Psoas muscle (tissue), 8 donors: ENCODE data around the gene SCARB1. TPM values are rescaled to one million over a fixed set of nuclear protein-coding genes. Genes with fewer than 3 reads are reported as not detected.
"Not testable (repeated sequence)": the region's sequence is repeated elsewhere in the genome, so short reads cannot be mapped to it uniquely, and the experiment has no call there.

Experiments
- ATAC-seq, 4 donors: fragments of 200-7000 bp; cut with Tn5 transposase; one replicate each; pipeline ENCODE4 v1.9.1; 2020; ENCODE audit warnings: moderate library complexity in 3 of 4, mild to moderate bottlenecking in 2 of 4
- DNase-seq, 2 donors: peaks; one replicate each; pipeline ENCODE4 v3.0.0-alpha.2; 2020
- H3K27ac ChIP-seq: fragments of 200-600 bp; one replicate; pipeline ENCODE4 v1.8.0; 2022
- H3K27me3 ChIP-seq, 3 donors: fragments of 200-600 bp in 1 of 3; one replicate each; pipeline versions ENCODE4 v1.6.1 to v1.8.0; 2013 to 2022; ENCODE audit warnings: low read length in 2 of 3, mild to moderate bottlenecking in 2 of 3, moderate library complexity in 1 of 3; ENCODE audit not compliant: insufficient read depth in 3 of 3
- H3K36me3 ChIP-seq, 2 donors: fragments of 200-600 bp in 1 of 2; one replicate each; pipeline versions ENCODE4 v1.6.1 to v1.8.0; 2013 to 2022; ENCODE audit warnings: low read depth in 1 of 2, mild to moderate bottlenecking in 1 of 2, moderate library complexity in 1 of 2; ENCODE audit not compliant: insufficient read depth in 1 of 2
- H3K4me1 ChIP-seq: fragments of 200-600 bp; one replicate; pipeline ENCODE4 v1.8.0; 2022
- H3K4me3 ChIP-seq: fragments of 200-600 bp; one replicate; pipeline ENCODE4 v1.8.0; 2022; ENCODE audit warnings: mild to moderate bottlenecking
- H3K9me3 ChIP-seq: fragments of 200-600 bp; one replicate; pipeline ENCODE4 v1.8.0; 2022
- WGBS, 3 donors: extraction: QIAGEN DNeasy Blood & Tissue Kit; methylation state at CpG; one replicate each; pipeline versions ENCODE4 v1.1.6 to v1.1.7; 2013; 5-methylcytosine and 5-hydroxymethylcytosine counted together
- intact Hi-C, 2 donors: fragments of 100-400 bp; cut with DNase I; formaldehyde crosslinking; loops; one replicate each; pipeline versions ENCODE4 v1.11.0 to v1.14.2; 2022
- long read RNA-seq, 2 donors: library from polyadenylated mRNA; unstranded; transcript quantifications; one replicate each; pipeline ENCODE4 v2.0.0, GENCODE V29; 2021
- polyA plus RNA-seq, 3 donors: library from polyadenylated mRNA; stranded (reverse); fragments of 200-250 nt; gene quantifications; one replicate each; pipeline ENCODE4 v1.2.3, GENCODE V29; 2013
- total RNA-seq, 4 donors: library from RNA; stranded (reverse); fragmentation: NEBNext Ultra II Directional in 2 of 4; extraction: Animal tissue kit (Norgen Biotek cat#: 25700) in 2 of 4; gene quantifications; one replicate each; pipeline versions ENCODE4 v1.2.1 to v1.2.4, GENCODE V29; 2021 to 2023
- TF ChIP-seq, protein P1 (sequence below): fragments of 200-600 bp; IDR thresholded peaks from one replicate; pipeline ENCODE4 v1.8.0; 2022; ENCODE audit warnings: antibody characterized with exemption
- donor health status: healthy with polysubstance abuse.
- donor health status: DM: no; HTN: no; CAD: no; lungs with moderate emphysema.
- donor health status: Bipolar disorder and iron deficiency.
- donor health status: healthy.
- donor health status: DM: yes; HTN: yes; CAD: no.
- donor health status: DM: no; HTN: no; CAD: no.
- donor health status: DM: no; HTN: no; CAD: no.
- donor health status: DM: yes; HTN: yes; CAD: no.

Gene SCARB1, protein sequence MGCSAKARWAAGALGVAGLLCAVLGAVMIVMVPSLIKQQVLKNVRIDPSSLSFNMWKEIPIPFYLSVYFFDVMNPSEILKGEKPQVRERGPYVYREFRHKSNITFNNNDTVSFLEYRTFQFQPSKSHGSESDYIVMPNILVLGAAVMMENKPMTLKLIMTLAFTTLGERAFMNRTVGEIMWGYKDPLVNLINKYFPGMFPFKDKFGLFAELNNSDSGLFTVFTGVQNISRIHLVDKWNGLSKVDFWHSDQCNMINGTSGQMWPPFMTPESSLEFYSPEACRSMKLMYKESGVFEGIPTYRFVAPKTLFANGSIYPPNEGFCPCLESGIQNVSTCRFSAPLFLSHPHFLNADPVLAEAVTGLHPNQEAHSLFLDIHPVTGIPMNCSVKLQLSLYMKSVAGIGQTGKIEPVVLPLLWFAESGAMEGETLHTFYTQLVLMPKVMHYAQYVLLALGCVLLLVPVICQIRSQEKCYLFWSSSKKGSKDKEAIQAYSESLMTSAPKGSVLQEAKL
- total RNA-seq (10 to 100 TPM in 2 of 4 donors, 1 to 10 TPM in 2; 9.1 to 19.6 (median 12.6) TPM), polyA plus RNA-seq (1 to 10 TPM; 5.7 to 8.6 (median 7.9) TPM)
- long read RNA-seq, donor 1, partial matches to known transcripts: 2 of 5 reads
- long read RNA-seq, donor 1, other reads (novel, unspliced or antisense): 0 of 5 reads
- long read RNA-seq, donor 2, transcript SCARB1-201 (13 exons, 2,611 nt): minor isoform, 5 of 18 reads
- long read RNA-seq, donor 2, transcript SCARB1-202 (12 exons, 3,329 nt): major isoform, 8 of 18 reads
- long read RNA-seq, donor 2, partial matches to known transcripts: 3 of 18 reads
- long read RNA-seq, donor 2, other reads (novel, unspliced or antisense): 1 of 18 reads

DNA sequence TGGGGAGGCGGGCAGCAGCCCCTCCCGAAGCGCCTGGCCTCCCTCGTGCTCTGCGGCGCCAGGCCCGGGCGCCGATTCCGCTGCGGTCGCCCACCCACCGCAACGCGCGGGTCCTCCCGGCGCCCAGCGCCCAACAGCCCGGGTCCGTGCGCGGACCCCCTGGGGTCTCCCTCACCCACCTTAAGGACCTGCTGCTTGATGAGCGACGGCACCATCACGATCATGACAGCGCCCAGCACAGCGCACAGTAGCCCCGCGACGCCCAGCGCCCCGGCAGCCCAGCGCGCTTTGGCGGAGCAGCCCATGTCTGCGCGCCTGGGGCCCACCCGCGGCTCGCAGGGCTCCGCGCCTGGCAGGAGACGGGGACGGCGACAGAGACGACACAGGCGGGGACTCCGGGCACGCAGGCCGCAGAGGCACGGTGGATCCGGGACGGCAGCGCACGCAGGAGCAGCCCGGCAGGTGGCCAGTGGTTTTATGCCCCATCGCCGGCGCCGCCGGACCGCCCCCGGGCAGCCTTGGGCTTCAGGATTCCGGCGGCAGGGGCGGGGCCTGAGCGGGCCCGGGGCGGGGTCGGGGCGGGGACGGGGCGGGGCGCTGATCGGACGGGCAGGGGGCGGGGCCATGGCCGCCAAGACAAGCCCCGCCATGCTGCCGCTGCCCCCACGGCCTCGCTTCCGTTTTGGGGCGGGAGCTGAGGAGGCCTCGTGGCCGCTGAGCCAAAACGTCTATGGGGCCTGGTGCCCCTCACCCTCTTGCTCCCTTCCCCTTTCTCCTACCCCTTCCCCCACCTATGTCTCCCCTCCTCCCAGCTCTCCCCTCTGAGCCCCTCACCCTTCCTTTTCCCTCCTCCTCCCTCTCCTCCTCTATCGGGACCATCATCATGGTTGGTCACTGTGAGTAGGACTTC is at the start of gene SCARB1:
Gene SCARB1 (minus strand): TSS at position 449 of the 910 bp plus-strand sequence. CDS start 144 bp downstream, at position 305.
- TF ChIP-seq, protein P1, sequence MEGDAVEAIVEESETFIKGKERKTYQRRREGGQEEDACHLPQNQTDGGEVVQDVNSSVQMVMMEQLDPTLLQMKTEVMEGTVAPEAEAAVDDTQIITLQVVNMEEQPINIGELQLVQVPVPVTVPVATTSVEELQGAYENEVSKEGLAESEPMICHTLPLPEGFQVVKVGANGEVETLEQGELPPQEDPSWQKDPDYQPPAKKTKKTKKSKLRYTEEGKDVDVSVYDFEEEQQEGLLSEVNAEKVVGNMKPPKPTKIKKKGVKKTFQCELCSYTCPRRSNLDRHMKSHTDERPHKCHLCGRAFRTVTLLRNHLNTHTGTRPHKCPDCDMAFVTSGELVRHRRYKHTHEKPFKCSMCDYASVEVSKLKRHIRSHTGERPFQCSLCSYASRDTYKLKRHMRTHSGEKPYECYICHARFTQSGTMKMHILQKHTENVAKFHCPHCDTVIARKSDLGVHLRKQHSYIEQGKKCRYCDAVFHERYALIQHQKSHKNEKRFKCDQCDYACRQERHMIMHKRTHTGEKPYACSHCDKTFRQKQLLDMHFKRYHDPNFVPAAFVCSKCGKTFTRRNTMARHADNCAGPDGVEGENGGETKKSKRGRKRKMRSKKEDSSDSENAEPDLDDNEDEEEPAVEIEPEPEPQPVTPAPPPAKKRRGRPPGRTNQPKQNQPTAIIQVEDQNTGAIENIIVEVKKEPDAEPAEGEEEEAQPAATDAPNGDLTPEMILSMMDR: no peak
- intact Hi-C loops: no loop called here
- Histone ChIP-seq H3K27ac (peak within 1 kb of the TSS; percentile 75), H3K27me3 (no peaks in the 10 kb centered on the region), H3K4me3 (peak within 1 kb of the TSS; percentile 71), H3K9me3 (no peaks in the 10 kb centered on the region), H3K4me1 (no peaks in the 10 kb centered on the region), H3K36me3 (peaks cover 0 to 9% of the 10 kb centered on the region in 2 donors)
- DNase-seq (peak; percentile 87 to 92), ATAC-seq (peak; percentile 93 to 95 (median 94))
- WGBS, 3 donors: 1% methylated on average over 49 to 89 of the region's 89 CpGs

DNA sequence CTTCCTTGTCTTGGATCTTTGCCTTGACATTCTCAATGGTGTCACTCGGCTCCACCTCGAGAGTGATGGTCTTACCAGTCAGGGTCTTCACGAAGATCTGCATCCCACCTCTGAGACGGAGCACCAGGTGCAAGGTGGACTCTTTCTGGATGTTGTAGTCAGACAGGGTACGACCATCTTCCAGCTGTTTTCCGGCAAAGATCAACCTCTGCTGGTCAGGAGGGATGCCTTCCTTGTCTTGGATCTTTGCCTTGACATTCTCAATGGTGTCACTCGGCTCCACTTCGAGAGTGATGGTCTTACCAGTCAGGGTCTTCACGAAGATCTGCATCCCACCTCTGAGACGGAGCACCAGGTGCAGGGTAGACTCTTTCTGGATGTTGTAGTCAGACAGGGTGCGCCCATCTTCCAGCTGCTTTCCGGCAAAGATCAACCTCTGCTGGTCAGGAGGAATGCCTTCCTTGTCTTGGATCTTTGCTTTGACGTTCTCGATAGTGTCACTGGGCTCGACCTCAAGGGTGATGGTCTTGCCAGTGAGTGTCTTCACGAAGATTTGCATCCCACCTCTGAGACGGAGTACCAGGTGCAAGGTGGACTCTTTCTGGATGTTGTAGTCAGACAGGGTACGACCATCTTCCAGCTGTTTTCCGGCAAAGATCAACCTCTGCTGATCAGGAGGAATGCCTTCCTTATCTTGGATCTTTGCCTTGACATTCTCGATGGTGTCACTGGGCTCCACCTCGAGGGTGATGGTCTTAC is 49.0 kb upstream of the SCARB1 start:
- Histone ChIP-seq H3K4me1 (peaks cover 25% of the 10 kb centered on the region), H3K27ac (peak overlapping the region; percentile 100), H3K4me3 (peak overlapping the region; percentile 94), H3K36me3 (peaks cover 3 to 29% of the 10 kb centered on the region in 2 donors)
- ATAC-seq, intact Hi-C loops, H3K27me3 ChIP-seq, DNase-seq, H3K9me3 ChIP-seq: not testable (repeated sequence)
- WGBS, 3 donors: 26 to 33% (median 28%) methylated on average over 16 to 18 of the region's 21 CpGs

DNA sequence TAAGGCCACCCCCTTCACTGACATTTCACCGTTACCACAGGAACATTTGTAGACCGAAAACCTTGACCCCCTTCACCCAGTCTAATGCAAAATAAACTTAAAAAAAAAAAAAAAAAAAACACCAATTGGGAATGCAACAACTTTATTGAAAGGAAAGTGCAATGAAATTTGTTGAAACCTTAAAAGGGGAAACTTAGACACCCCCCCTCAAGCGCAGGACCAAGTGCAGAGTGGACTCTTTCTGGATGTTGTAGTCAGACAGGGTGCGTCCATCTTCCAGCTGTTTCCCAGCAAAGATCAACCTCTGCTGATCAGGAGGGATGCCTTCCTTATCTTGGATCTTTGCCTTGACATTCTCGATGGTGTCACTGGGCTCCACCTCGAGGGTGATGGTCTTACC is 47.9 kb upstream of the SCARB1 start:
- intact Hi-C loops, DNase-seq, ATAC-seq, H3K27me3 ChIP-seq, H3K9me3 ChIP-seq: not testable (repeated sequence)
- peak overlapping the region; percentile 62 for H3K4me3 ChIP-seq
- WGBS, 3 donors: 45 to 61% (median 48%) methylated on average over 5 to 6 of the region's 6 CpGs
- peaks cover 3 to 29% of the 10 kb centered on the region in 2 donors for H3K36me3 ChIP-seq
- H3K4me1 ChIP-seq: peaks cover 22% of the 10 kb centered on the region
- peak overlapping the region; percentile 75 for H3K27ac ChIP-seq

DNA sequence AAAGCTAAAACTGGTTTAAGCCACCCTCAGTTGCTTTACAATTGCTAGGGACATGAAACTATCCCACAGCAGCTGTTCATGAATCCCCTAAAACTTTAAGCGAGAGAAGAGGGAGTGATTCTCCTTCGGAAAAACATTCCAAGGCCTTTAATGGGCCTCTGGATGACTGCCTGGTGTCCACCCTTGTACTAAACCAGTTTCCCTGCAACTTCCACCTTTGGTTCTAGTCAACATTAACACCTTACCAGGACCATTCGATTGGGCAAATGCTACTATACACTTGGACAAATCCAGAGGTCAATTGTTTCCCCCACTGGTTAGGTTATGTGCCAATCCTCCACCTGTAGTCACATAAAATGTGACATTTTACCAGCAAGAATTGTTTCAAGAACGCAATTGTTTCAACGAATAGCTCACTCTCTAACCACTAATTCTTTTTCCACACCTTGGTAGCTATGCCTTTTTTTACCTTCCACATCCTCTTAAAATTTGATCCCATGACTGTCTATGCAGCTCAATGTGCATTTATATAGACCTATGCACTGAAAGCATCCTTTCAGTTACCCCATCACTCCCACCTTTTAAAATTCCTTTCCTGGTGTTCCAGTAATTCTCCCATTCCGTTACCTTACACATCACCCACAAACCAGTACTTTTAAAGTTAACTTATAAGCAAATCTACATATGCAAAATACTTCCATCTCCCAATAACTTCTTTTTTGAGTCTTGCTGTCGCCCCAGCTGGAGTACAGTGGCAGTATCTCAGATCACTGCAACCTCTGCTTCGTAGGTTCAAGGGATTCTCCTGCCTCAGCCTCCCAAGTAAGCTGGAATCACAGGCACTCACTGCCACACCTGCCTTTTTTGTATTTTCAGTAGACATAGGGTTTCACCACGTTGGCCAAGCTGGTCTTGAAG is 47.2 kb upstream of the SCARB1 start:
- peak; percentile 3 to 19 (median 10) for ATAC-seq
- TF ChIP-seq, protein P1: no peak
- peaks cover 19% of the 10 kb centered on the region for H3K4me1 ChIP-seq
- H3K4me3 ChIP-seq: peak overlapping the region; percentile 62
- 32 to 55% (median 38%) methylated on average over 9 of the region's 9 CpGs for whole genome bisulfite sequencing, 3 donors
- peak overlapping the region; percentile 75 for H3K27ac ChIP-seq
- peaks cover 3 to 29% of the 10 kb centered on the region in 2 donors for H3K36me3 ChIP-seq
- intact Hi-C loops: no loop called here
- DNase-seq: no peak
- H3K27me3 ChIP-seq: no peaks in the 10 kb centered on the region
- no peaks in the 10 kb centered on the region for H3K9me3 ChIP-seq
